Spleen (tissue), 7 donors: ENCODE data around the gene PTPRCAP.

Source experiments
- POLR2A ChIP-seq, 3 donors: fragments of 450-650 bp; IDR thresholded peaks; one replicate each; pipeline ENCODE4 v1.5.1; 2017; ENCODE audit warnings: antibody characterized with exemption in 3 of 3, mild to moderate bottlenecking in 1 of 3
- TF ChIP-seq, protein P1 (sequence below), 11 experiments: fragments of 200-600 bp in 7 of 11; fragments of 450-650 bp in 4 of 11; sonication (generic) in 4 of 11; IDR thresholded peaks in 8 of 11; conservative IDR thresholded peaks in 3 of 11; 1 replicate in 7 of 11; 2 replicates in 4 of 11; pipeline versions ENCODE4 v1.4.0 to v1.8.0; 2016 to 2021; ENCODE audit warnings: antibody characterized with exemption in 11 of 11, inconsistent platforms in 4 of 11, mild to moderate bottlenecking in 1 of 11
- donor health status: DM: no; HTN: no; CAD: no; lungs with moderate emphysema.
- donor health status: DM: no; HTN: no; CAD: no.
- donor health status: DM: no; HTN: no; CAD: no.

DNA sequence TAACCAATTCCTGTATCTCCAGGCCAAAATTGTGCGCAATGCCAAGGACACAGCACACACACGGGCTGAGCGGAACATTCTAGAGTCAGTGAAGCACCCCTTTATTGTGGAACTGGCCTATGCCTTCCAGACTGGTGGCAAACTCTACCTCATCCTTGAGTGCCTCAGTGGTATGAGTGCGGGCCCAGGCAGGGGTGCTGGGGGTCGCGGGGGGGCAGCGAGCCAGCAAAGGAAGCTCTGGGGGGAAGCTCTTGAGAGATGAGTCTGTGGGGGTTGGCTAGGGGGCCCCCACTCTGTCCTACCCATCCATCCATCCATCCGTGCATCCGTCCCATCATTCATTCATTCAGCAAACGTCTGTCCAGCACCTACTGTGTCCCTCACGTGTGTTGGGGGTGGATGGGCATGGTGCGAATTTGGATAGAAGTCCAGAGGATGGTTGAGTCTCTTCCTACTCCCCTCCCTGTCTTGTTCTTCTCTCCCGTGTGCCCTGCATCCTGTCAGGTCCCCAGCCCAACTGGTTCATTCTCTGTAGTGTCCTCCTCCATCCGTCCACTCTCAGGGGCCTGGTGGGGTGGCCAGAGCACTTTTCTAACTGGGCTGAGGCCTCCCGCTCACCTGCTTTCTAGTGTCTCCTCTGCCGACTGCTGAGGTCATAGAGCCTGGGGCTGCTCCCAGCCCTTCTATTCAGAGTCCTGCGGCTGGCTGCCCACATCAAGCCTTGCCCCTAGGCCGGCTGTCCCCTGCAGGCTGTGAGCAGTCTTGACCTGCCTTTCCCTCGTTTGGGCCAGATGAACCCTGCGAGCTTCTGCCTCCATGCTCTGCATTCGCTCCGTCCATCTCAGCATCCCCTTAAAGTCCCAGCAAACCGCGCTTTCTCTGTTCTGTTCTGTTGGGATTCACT, 5.9 kb downstream of the PTPRCAP start:
- TF ChIP-seq POLR2A (IDR thresholded peaks at IDR 0.05): no peak
- TF ChIP-seq, protein P1, sequence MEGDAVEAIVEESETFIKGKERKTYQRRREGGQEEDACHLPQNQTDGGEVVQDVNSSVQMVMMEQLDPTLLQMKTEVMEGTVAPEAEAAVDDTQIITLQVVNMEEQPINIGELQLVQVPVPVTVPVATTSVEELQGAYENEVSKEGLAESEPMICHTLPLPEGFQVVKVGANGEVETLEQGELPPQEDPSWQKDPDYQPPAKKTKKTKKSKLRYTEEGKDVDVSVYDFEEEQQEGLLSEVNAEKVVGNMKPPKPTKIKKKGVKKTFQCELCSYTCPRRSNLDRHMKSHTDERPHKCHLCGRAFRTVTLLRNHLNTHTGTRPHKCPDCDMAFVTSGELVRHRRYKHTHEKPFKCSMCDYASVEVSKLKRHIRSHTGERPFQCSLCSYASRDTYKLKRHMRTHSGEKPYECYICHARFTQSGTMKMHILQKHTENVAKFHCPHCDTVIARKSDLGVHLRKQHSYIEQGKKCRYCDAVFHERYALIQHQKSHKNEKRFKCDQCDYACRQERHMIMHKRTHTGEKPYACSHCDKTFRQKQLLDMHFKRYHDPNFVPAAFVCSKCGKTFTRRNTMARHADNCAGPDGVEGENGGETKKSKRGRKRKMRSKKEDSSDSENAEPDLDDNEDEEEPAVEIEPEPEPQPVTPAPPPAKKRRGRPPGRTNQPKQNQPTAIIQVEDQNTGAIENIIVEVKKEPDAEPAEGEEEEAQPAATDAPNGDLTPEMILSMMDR (IDR thresholded peaks at IDR 0.05 in 8 of 11, conservative IDR thresholded peaks at IDR 0.05 in 3 of 11): no peak
